Measurements from ENCODE around the gene NAA80.

The NAA80 gene, protein sequence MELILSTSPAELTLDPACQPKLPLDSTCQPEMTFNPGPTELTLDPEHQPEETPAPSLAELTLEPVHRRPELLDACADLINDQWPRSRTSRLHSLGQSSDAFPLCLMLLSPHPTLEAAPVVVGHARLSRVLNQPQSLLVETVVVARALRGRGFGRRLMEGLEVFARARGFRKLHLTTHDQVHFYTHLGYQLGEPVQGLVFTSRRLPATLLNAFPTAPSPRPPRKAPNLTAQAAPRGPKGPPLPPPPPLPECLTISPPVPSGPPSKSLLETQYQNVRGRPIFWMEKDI

DNA sequence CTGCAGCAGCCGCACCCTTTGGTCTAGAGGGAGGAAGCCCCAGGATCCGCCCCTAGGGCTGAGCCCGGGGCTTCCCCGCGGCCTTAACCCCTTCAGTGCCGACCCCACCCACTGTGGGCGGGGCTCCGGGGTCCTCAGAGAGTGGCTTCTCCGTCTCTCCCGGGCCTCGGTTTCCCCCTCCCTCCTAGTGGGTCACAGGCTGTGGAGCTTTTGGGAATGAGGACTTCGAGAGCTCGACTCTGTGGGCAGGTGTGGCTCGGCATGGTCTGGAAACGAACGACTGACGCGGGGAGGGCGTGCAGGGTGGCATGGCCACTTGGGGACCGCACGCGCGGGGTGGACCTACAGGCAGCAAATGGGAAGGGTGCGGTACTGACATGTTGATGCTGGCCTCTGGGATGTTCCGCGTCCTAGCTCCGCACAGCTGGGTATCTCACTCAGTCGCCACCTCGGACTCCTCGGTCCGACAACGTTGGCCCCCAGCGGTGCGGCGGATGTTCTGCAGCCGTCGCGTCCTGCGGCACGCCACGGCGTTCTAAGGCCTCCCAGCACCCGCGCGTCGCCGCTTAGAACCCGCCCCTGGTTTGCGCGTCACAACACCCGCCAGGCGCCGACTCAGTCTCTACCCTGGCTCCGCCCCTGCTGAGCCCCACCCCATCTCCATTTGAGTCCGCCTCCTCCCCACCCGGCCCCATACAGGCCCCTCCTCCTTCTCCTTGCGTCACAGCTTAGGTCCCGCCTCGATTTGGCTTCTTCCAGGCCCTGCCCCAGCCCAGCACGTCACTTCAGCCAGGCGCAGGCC is at the start of gene NAA80, which contains the start of gene HYAL3:
Gene NAA80 (minus strand): TSS at position 570 of the 802 bp plus-strand sequence. CDS start 1,942 bp downstream, outside the sequence.
Gene HYAL3 (minus strand): TSS at position 570 of the 802 bp plus-strand sequence. CDS start 3,803 bp downstream, outside the sequence.
- DNase-seq (ENCODE audit: low read depth), result peak; percentile 99

DNA sequence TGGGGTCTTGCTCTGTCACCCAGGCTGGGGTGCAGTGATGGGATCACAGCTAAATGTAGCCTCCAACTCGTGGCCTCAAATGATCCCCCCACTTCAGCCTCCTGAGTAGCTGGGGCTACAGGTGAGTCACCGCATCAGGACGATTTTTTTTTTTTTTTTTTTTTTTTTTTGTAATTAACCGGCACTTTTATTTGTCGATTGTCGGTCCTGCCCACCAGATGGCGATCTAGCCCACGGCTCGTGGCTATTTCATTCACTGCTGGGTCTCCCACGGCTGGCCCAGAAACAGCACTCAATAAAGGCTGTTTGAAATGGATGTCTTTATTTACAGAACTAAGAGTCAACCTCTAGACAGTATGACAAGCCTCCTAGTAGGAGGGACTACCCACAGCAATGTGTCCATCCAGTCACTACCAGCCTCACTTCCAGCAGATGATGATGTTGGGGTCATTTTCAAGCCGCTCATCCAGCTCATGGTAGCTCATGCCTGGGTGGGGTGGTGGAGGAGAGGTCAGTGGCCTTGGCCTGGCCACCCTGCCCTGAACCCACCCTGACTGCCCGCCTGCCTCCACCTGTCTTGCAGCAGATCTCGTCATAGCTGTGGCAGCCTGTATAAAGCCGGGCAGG is 48.1 kb upstream of the NAA80 start:
- DNase-seq (ENCODE audit: low read depth), result peak; percentile 62

DNA sequence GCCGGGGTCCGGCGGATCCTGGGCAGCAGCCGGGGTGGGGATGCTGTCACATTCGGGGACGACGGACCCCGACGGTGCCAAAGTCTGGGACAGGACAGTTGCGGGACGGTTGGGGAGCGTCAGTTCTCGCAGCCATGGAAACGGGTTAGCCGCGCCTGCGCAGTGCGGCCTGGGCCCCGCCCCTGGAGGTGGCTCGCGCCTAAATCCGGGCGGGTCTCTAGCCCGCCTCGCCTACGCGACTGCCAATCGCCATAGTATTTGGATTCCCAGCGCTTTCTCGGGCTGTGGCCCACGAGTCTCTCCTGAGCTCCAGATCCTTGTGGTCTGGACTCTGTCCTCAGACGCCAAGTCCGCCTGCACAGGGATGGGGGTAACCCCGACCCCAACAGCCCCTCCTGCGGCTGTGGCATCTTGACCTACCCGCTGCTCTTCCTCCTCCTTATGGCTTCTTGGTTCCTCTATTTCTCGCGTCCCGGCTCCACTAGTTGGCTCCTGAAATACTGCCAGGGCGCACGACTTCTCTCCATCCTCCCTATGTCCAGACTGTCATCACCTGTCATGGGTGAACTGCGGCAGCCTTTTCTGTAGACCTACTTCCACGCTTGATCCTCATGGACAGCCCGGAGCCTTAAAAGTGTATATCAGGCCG is 46.5 kb upstream of the NAA80 start, which contains the start of gene ZMYND10:
Gene ZMYND10 (minus strand): TSS at position 147 of the 649 bp plus-strand sequence. CDS start 153 bp downstream, outside the sequence.
- peak; percentile 53 for DNase-seq (ENCODE audit: low read depth)

DNA sequence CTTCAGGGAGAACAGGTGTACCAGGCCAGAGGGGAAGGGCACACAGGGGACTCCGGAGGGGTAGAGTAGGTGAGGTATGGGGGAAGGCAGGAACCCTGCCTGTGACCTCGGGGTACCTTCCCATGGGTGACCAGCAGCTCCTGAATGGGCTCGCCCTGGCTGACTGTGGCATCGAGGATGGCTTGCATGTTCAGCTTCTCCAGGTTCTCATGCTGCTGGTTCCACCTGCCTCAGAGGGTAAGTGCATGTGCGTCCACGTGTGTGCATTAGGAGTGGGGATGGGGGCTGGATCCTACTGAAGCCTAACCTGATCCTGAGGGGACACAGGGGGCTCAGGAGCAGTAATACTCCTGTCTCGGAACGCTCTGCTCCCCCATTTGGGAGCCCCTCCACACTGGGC is 45.8 kb upstream of the NAA80 start:
- no peak for DNase-seq (ENCODE audit: low read depth)

DNA sequence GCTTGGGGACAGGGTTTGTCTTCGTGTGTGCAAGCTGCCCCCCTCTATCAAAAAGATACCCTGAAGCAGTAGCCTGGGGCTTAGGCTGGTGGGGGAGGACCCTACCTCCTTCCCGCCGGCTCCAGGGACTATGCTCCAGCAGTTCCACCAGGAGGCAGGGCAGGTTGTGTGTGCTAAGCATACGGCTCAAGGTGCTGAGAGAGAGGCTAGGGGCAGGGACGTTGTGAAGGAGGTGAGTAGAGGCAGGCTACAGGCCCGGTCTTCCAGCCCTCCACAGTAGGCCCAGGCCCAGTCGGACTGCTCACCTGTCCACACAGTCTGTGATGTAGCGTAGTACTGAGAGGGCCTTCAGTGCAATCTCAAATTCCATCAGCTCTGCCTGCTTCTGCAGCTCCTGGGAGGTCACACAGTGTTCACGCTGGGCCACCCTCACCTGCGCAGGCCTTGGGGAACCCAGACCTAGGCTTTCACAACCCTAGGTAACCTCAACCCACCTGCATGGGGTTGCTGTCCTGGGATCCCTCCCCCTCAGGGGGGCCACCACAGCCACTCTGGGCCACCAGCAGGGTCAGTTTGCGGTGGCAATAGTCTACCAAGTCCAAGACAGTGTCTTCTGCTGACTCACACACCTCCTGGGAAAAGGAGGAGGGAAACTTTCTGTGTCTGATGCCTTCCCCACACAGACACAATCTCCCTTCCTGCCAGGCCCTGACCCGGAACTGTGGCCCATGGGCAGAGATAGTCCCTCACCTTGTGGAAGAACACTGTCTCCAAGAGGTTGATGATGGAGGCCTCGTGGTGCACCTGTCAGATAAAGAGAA is 43.8 kb upstream of the NAA80 start:
- no peak for DNase-seq (ENCODE audit: low read depth)

DNA sequence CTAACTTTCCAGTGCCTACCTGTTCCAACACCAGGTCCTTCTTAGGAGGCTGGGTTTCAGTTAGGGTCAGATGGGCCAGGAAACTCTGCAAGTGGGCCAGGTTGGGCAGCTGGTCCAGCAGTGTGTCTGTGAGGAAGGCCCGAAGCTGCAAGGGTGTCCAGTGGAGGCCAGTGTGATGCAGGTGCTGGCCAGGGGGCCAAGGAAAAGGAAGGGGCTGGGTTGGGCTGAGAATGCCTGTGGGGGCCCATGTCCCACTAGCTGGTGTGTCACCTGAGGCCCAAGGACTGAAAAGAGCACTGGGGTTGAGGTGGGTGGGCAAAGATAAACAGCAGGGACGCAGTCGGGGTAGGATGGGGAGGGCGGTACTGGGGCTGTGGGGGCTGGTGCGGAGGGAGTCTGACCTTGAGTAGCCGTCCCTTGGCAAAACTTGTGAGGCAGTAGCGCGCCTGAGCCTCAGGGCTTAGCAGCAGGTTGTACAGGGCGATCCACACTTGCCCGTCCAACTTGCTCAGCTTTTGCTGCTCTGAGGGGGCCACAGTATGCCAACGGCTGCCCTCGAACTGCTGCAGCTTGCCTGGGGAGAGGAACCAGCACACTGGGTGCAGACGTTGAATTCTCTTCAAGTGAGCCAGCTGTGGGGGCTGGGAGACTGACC is 42.9 kb upstream of the NAA80 start:
- DNase-seq (ENCODE audit: low read depth), result no peak

DNA sequence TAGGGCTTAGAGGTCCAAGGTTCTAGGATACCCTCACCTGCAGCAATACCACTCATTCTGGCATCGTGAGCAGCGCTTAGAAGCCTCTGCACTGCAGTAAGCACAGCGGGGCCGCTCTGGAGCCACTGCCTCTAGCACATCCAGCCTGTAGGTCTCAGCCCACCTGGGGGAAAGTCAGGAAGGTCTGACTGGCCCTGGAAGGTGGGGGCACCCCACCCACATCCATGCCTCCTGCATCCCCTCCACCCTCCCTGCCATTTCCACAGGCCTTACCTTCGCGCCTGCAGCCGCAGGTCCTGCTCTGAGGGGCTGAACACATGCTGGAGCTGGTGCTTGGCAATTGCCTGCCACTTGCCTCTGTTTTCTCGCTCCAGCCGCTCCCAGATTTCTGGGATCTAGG is 42.3 kb upstream of the NAA80 start:
- no peak for DNase-seq (ENCODE audit: low read depth)

DNA sequence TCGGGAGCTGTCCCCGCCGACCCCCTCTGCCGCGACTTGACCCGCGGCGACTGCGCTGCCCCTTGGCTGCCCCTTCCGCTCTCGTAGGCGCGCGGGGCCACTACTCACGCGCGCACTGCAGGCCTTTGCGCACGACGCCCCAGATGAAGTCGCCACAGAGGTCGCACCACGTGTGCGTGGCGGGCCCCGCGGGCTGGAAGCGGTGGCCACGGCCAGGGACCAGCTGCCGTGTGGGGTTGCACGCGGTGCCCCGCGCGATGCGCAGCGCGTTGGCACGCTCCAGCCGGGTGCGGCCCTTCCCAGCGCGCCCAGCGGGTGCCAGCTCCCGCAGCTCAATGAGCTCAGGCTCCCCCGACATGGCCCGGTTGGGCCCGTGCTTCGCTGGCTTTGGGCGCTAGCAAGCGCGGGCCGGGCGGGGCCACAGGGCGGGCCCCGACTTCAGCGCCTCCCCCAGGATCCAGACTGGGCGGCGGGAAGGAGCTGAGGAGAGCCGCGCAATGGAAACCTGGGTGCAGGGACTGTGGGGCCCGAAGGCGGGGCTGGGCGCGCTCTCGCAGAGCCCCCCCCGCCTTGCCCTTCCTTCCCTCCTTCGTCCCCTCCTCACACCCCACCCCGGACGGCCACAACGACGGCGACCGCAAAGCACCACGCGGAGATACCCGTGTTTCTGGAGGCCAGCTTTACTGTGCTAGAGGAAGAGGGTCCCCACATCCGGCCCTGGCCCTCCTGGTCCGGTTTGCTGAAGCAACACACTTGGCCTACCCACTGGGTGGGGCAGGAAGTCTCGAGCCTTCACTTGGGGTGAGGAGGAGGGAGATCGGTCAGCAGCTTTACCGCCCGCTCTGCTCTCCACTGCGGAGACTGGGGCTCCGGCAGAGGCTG is 41.5 kb upstream of the NAA80 start, which contains the start of gene RASSF1:
Gene RASSF1 (minus strand): TSS at position 389 of the 882 bp plus-strand sequence. CDS start 31 bp downstream, at position 358.
- no peak for DNase-seq (ENCODE audit: low read depth)

DNA sequence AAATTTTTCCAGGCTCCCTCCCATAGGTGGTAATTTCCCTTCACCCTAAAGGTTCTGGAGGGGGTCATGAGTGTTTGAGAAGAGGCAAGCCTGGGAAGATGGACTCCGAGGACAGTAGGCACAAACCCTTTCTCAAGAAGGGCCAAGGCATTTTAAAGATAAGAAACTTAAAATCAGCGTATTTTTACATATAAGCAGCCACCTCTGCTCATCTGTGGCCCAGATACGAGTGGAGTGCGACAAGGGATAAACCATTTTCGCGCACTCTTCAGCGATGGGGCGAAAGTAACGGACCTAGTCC is 40.9 kb upstream of the NAA80 start:
- DNase-seq (ENCODE audit: low read depth), result no peak

DNA sequence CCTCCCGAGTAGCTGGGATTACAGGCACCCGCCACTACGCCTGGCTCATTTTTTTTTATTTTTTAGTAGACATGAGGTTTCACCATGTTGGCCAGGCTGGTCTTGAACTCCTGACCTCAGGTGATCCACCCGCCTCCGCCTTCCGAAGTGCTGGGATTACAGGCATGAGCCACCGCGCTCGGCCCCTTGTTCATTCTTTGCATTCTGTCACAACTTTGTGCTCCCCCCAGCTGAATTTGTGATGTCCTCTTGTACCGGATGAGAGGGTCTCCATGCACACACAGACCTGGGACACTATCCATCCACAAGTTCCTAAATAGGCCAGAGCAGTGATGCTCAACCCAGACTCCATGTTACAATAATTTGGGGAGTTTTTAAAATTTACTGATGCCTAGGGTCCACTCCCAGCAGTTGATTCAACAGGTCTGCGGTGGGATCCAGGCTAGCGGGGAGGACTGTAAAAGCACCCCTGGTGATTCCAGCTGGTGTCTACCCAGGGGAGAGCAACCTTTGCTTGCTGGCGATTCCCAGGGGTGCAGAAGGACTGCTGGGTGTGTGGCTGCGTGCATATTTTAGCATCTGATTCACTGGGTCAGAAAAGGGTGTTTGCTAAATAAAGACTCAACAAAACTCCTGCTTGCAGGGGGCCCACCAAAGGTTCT is 40.4 kb upstream of the NAA80 start:
- DNase-seq (ENCODE audit: low read depth), result no peak

DNA sequence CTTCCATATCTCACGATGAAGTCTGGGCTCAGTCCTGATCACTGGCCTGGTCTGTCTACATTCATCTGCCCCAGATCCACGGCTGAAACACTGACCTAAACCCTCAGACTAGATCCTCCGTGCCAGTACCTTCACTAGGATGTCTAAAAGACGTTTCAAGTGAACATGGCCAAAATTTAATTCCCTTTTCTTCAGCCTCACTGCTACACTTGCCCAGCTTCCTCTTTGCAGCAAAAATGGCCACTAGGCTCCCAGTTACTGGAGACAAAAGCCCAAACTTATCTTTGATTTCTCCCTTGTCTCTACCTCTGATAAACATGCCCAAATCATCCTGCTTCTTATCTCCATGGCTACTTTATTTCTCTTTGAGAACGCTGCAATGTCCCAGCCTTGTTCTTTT is 39.8 kb upstream of the NAA80 start:
- DNase-seq (ENCODE audit: low read depth), result no peak

DNA sequence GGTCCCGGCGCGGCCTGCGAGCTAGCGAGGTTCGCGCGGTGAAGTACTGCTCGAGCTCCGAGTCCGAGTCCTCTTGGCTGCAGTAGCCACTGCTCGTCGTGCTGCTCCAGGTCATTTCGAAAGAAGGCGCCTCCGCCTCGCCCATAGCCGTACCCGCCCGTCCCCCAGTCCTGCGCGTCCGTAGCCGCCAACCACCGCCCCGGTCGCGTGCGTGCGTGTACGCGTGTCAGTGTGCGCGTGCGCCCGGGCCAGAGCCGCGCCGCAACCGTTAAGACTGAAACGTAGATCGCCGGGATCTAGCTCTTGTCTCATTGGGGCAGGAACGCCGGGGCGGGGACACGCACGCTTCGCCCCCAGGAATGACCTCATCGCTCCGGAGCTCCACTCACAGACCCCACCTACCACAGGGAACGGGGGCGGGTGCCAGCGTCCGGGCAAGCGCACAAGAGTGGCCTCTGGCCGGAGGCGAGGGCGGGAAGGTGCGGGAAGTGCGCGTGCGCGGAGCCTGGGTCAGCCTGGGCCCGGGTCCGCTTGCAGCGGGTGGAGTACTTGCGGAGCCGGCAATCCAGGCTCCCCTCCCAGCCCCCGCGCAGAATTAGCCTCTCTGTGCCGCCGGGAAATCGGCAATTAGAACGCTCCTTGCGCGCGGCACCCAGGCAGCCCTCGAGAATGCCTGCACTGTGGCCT is 38.1 kb upstream of the NAA80 start:
- peak; percentile 93 for DNase-seq (ENCODE audit: low read depth)

DNA sequence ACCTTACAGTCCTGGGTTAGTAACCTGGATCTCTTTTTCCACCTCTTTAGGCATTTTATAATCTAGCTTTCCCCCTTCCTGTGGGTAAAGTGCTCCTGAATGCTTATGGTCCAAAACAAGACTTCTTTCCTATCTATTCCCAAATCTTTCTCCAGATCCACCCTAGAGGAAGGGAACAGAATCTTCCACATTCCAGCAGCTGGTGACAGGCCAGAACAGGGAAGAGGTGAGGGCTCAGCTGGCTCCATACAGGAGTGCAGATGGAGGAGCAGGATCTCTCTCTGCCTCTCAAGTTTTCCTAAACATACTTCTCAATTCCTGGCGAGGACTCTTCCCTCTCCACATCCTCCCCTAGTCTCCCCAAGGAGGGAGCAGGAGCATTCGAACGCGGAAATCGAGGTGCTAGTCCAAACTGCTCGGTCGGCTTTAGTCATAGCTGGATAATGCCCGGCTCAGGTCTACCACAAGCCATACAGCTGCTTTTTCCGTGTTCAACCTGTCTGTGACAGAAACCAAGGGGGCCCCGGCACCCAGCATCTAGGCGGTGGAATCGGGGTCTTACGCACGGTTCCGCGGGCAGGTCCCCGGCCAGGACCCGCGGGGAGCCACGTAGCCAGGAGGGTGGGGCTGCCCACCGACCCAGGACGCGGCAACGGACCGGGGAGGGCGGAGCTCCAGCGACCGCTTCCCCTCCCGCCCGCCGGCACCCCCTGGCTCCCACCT is 37.4 kb upstream of the NAA80 start:
- DNase-seq (ENCODE audit: low read depth), result no peak

DNA sequence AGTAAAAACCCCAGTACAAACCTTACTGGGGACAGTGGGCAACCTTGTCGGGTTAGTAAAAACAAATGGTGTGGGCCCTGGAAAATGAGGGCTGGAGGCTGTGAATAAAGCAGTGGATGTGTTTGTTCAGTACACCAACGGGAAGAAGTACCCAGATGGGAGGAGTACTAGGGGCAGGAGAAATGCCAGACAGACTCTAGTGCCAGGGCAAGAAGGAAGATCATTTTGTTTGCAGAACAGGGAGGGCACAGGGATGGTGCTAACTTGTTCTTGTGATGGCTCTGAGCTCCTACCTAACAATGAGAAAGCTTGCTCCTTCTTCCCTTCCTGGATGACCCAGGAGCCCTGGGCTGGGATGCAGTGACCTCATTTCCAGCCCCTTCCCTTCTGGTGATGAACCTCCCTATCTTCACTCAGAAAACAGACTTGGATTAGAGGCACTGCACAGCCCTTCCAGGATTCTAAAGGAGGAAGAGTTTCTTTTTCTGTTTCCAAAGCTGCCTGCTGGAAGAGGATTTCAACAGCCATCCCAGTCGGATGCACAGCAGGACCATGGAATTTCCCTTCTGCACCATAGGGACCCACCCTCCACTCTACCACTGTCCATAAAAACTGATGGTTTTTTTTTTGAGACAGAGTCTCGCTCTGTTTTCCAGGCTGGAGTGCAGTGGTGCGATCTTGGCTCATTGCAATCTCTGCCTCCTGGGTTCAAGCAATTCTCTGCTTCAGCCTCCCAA is 35.3 kb upstream of the NAA80 start:
- no peak for DNase-seq (ENCODE audit: low read depth)

DNA sequence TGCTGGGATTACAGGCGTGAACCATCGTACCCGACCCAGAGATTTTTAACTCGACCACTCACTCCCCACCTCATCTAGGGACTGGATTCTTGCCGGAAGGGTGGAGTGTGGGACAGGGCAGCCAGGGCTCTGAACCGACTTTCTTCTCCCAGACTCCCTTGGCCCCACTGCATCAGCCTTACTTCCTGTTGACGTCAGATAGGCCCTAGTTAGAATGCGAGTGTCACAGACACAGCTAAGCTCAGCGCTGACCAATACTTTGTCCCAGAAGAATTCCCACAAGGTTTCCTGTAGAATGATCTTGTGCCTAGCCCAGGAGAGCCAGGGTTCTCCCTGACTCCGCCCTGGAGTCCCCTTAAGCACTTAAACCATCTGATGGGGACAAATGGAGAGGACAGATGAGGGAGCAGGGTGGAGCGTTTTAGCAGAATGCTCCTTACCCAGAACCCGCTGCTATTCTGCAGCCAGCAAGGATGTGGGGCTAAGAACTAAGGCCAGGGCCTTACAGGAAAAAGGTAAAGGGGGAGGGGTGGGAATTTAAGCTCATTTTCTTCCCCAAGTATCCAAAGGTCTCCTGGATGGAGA is 34.6 kb upstream of the NAA80 start:
- no peak for DNase-seq (ENCODE audit: low read depth)

DNA sequence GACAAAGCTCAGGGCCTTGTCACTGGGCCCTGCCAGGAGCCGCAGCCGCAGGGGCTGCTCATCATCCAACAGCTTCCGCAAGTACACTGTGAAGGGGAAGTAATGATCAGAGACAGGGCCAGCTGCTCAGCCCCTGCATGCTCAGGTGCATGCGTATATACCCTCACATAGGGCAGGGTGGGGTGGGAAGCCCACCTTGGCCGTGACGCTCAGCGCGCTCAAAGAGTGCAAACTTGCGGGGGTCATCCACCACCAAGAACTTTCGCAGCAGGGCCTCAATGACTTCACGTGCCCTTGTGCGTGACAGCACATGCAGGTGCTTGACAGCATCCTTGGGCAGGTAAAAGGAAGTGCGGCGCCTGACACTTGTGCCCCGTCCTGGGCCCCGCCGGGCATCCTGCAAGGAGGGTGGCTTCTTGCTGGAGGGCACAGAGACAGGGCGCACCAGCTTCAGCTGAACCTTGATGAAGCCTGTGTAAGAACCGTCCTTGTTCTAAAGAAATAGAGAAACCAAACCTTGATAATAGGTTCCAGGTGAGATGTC is 32.2 kb upstream of the NAA80 start:
- no peak for DNase-seq (ENCODE audit: low read depth)

DNA sequence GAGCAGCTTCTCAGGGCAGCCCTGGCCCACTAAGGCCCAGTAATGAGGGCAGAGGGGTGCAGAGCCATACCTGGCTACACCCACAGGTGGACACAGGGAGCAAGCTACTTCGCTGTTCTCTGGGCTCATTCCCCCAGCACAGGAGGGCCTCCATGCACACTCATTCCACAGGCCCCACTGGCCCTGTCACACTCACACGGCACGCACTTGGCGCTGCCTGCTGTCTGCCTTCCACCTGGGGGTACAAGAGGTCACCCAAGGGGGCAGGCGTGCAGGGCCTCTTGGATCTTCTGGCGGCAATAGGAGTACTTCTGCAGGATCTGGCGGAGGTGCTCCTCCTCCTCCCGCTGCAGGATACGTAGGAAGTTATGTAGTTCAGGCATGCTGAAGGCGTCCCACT is 31.1 kb upstream of the NAA80 start:
- DNase-seq (ENCODE audit: low read depth), result no peak

All from stimulated activated CD4-positive, alpha-beta T cell treated with anti-CD3 and anti-CD28 coated beads, Interleukin-2, amount 100 ng/mL, for 4 hours (primary cell).